Measurements from ENCODE around the gene EXOC6. TPM values are rescaled to one million over a fixed set of nuclear protein-coding genes. Genes with fewer than 3 reads are reported as not detected.

EXOC6 gene
- total and polyA plus RNA-seq, 10 of the 15 experiments (the other 5 are each of a cell fraction or from before 2014, with no cell fraction given): 7.6 to 53.8 (median 13.3) TPM

DNA sequence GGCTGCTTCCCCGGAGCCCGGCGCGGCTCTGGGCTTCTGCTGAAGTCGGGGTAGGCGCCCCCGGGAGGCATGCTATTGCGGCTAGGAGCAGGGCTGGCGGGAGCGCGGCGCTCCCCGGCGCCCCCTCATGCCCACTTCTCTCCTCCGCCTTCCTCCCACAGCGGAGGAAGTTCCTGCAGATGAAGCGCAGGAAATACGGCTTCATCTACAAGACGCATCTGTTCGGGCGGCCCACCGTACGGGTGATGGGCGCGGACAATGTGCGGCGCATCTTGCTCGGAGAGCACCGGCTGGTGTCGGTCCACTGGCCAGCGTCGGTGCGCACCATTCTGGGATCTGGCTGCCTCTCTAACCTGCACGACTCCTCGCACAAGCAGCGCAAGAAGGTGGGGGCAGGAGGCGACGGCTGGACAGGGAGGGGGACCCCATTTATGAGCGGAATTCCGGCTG is 225.9 kb downstream of the EXOC6 start (continued):
- TF ChIP-seq WRNIP1 (IDR thresholded peaks at IDR 0.05; ENCODE audit: borderline replicate concordance, low read depth, low read length) (no peak), SREBF2 (IDR thresholded peaks at IDR 0.05; ENCODE audit: low read length) (no peak), NR2C1 (IDR thresholded peaks at IDR 0.05) (no peak)

DNA sequence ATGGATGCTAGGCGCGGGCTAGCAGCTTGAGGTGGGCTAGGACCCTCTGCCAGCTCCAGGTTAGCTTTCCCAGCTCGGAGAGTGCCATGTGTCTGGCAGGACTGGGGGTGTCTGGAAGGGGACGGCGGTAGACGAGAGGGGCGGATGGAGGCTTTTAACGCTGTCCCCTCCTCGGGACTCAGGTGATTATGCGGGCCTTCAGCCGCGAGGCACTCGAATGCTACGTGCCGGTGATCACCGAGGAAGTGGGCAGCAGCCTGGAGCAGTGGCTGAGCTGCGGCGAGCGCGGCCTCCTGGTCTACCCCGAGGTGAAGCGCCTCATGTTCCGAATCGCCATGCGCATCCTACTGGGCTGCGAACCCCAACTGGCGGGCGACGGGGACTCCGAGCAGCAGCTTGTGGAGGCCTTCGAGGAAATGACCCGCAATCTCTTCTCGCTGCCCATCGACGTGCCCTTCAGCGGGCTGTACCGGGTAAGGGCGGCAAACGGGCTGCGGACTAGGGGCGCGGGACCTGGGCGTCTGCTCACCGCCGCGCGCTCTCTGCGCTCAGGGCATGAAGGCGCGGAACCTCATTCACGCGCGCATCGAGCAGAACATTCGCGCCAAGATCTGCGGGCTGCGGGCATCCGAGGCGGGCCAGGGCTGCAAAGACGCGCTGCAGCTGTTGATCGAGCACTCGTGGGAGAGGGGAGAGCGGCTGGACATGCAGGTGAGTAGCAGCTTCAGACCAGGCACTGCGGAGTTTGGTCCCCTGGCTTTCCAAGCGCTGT is 226.5 kb downstream of the EXOC6 start:
- Histone ChIP-seq H3K27me3 (replicated peaks in 1 of 2; ENCODE audit: control insufficient read depth in 2 of 2, insufficient read depth in 2 of 2, low read length in 1 of 2) (peaks cover 28 to 34% of the 10 kb centered on the region in 2 experiments; a peak in 3 of 4 replicates), H3K36me3 (ENCODE audit: control insufficient read depth in 2 of 2, insufficient read depth in 2 of 2, low read length in 1 of 2) (no peaks in the 10 kb centered on the region), H2AFZ (ENCODE audit: control insufficient read depth, low read depth, low read length) (no peak overlapping the region), H3K4me2 (ENCODE audit: control insufficient read depth, insufficient read depth) (peak overlapping the region; percentile 69), H3K4me1 (ENCODE audit: control insufficient read depth, insufficient read depth, low read length) (peaks cover 18% of the 10 kb centered on the region), H3K79me2 (ENCODE audit: control insufficient read depth, insufficient read depth, low read length) (no peaks in the 10 kb centered on the region), H3K9ac (ENCODE audit: control insufficient read depth, insufficient read depth, low read length) (no peak overlapping the region), H4K20me1 (ENCODE audit: control insufficient read depth, insufficient read depth) (no peaks in the 10 kb centered on the region; the same call in 1 of the 2 replicates), H3K9me3 (replicated peaks; ENCODE audit: control insufficient read depth, insufficient read depth, low read length) (no peaks in the 10 kb centered on the region), H3K4me3 (peak overlapping the region; percentile 32; the same call in 1 of the 2 replicates), H3K27ac (ENCODE audit: control insufficient read depth, insufficient read depth) (no peak overlapping the region)
- intact Hi-C loops (cut with micrococcal nuclease; ENCODE audit: unreplicated experiment): loop anchor here (10.0 kb wide), 2 partner anchors 190 to 430 kb away; no protein-coding TSS in a partner anchor
- ChIA-PET RAD21 (ENCODE audit: unreplicated experiment) (no interaction called here), POLR2A (no interaction called here), SMC1A (ENCODE audit: uncharacterized antibody, unreplicated experiment) (interaction anchor here (1.2 kb wide), 1 partner anchor 17 kb away, joined by 3 read pairs; no protein-coding TSS in a partner anchor), CTCF (interaction anchor here (0.9 to 1.7 kb wide), 2 partner anchors 11 to 283 kb away, joined by 3 to 4 read pairs; no protein-coding TSS in a partner anchor)
- no peak for FAIRE-seq
- TF ChIP-seq, protein P1, sequence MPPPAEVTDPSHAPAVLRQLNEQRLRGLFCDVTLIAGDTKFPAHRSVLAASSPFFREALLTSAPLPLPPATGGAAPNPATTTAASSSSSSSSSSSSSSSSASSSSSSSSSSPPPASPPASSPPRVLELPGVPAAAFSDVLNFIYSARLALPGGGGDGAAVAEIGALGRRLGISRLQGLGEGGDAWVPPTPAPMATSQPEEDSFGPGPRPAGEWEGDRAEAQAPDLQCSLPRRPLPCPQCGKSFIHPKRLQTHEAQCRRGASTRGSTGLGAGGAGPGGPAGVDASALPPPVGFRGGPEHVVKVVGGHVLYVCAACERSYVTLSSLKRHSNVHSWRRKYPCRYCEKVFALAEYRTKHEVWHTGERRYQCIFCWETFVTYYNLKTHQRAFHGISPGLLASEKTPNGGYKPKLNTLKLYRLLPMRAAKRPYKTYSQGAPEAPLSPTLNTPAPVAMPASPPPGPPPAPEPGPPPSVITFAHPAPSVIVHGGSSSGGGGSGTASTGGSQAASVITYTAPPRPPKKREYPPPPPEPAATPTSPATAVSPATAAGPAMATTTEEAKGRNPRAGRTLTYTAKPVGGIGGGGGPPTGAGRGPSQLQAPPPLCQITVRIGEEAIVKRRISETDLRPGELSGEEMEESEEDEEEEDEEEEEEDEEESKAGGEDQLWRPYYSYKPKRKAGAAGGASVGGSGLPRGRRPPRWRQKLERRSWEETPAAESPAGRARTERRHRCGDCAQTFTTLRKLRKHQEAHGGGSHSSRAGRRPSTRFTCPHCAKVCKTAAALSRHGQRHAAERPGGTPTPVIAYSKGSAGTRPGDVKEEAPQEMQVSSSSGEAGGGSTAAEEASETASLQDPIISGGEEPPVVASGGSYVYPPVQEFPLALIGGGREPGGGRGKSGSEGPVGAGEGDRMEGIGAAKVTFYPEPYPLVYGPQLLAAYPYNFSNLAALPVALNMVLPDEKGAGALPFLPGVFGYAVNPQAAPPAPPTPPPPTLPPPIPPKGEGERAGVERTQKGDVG (CRISPR knock-in tag; IDR thresholded peaks at IDR 0.05): no peak
- TF ChIP-seq STAT1 (conservative IDR thresholded peaks at IDR 0.05): no peak
- peak; percentile 85 for TF ChIP-seq HDAC6 (IDR thresholded peaks at IDR 0.05; ENCODE audit: unreplicated experiment)
- no peak; the same call in 2 of the 3 replicates for ATAC-seq
- in situ Hi-C loops (cut with MboI): no loop called here
- no peak for DNase-seq (ENCODE audit: low read depth, low spot score)
- no TSS peak for BruUV-seq (replicated peaks)
- 32% methylated on average over 65 of the region's 67 CpGs for WGBS (ENCODE audit: insufficient coverage, insufficient replicate concordance, low lambda C conversion rate, missing lambda C conversion rate)
